Measurements from ENCODE around the gene CIROP.
A peak's percentile ranks its signal among the peaks of the same experiment; 100 is the strongest.

CIROP gene

DNA sequence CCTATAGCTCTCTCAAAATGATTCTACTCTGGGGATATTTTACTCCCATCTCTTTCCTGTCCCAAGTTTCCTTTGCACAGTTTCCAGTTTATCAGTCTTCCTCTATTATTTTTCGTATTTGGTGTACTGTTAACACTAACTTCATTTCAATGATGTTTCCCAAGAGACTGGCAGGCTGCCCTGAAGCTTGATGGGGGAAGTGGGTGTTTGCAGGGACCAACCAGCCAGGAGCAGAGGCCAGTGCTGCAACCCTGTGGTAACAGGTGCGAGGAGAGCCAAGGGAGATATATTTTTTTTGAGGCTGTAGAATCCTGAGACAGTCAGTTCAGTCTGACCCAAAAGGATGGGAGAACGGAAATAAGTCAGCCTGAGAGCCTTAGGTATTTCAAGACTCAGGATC, 26.1 kb upstream of the CIROP start:
- DNase-seq (ENCODE audit: low read depth in 1 of 2, low spot score in 1 of 2): no peak

DNA sequence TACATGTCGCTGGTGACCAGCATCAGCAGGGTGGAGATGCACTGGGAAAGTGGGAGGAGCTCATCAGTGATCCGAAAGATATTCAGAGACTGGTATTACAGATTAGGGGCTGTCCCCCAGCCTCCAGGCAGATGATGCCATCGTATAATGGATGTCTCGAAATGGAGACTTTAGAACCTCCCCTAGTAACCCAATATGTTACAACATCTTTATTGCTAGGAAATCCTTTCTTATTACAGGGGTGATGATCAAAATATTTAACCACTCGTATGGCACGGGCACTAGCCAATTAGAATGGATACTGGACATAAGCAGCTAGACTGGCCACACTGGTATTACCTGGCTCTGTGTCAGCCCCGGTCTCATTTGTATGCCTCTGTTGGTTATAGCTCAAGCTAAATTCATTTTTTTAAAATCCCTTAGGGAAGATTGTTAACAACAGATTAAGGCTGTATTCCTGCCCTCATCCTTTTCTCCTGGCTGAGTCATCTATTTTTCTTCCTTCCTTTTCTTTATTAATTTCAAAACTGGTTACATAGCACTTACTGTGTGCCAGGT, 25.0 kb upstream of the CIROP start:
- DNase-seq (ENCODE audit: low read depth in 1 of 2, low spot score in 1 of 2): no peak

DNA sequence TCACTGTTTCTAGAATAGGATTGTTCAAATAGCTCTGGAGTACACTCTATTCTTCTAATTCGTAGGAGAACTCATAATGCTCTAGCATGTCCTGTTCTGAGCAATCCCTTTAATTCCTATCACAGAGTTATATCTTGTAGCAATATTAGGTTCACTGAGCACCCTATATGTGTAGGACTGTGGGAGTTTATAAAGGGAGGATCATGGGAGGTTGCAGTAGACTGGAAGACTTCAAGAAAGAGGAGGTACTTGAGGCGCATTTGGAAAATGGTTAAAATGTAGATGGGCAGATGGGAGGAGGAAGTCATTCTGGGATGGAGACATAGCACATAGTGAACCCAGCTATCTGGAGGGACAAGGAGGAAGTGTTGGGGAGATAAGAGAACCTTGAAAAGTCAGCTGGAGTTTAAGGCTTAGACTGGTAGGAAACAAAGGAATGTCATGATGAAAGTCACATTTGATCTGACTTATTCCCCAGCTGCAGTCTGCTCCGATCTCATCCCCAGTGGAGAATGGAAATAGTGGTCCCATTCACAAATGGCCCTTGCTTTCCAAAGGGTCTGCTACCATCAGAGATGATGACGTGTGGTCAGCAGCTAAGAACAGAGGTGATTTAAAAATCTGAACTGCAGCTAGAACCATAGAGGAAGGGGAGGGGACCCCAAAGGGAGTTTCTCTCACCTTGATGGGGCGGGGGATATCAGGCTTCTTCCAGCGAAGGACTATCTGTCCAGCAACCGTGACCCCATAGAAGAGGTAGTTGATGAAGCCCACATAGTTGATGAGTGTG, 24.4 kb upstream of the CIROP start:
- DNase-seq (ENCODE audit: low read depth in 1 of 2, low spot score in 1 of 2): no peak

DNA sequence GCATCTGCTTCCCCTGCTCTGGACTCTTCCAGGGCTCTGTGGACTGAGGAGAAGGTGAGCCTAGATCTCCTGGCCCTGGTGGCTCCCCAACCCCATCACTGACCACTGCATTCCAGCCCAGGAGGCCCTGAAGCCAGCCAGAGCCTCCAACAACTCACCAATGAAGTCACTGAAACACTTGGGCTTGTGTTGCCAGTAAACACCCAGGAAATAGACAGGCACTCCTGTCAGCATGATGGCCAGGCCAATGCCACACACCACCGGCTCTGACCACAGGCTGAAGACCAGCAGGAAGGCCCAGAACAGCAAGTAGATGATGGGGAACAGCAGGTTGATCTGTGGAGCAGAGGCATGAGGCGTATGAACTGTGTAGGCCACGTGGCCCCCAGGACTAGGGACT, 23.1 kb upstream of the CIROP start:
- DNase-seq (ENCODE audit: low read depth in 1 of 2, low spot score in 1 of 2): no peak

DNA sequence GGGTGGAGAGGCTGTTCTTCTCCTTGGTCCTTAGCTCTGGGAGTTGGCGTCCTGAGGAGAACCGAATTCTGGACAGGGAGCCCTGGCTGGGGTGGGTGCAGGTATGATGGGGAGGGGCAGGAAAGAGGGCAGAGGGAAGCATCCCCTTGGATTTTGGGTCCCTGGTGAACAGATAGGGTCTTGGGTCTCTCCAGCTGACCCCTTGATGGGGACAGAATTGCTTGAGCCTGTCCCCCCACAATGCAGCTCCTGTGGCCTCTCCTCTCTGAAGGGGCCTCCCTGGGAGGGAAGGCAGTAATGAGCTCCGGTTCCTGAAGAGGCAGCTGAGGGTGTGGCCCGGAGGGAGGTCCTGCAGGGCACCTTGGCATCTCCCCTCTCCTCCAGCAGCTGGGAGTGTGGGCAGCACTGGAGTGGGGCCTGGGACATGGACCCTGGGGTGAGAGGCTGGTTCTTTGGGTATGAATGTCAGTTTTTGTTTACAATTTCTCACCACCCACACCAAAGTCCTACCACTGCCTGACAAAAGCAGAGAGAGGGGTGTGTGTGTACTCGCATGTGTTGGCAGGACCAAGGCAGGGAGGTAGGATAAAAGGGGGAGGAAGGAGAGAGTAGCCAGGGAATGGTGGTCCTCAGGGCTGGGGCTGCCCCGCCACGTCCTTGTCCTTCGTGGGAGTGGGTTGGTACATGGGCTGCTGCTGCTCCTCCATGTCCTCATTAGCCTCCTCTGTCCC, 21.9 kb upstream of the CIROP start:
- no peak for DNase-seq (ENCODE audit: low read depth in 1 of 2, low spot score in 1 of 2)

DNA sequence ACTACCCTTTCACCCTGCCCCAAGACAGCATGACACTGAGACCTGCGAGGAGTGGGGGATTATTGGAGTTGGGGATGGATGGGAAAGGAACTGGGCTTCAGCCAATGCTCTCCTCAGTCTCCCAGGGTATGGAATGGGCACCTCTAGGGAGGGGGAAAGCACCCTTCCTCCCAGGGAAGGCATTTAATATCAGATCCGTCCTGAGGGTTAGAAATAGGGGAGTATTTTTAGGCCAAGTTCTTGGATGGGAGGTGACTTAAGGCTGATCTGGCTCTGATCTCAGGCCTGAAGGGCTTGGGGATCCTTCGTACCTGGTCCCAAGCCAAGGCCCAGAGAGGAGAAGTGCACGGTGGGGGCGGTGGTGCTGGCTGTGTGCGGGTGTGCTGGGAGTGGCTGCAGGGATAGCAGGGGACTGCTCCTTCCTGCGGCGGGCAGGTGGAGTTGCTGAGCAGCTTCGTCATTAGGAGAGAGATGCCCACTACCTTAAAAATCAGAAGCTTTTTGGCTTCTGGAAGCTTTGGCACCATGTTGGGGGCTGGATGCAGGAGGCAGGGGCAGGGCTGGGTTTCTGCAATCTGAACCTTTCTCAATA, 21.2 kb upstream of the CIROP start:
- DNase-seq (ENCODE audit: low read depth in 1 of 2, low spot score in 1 of 2): no peak

DNA sequence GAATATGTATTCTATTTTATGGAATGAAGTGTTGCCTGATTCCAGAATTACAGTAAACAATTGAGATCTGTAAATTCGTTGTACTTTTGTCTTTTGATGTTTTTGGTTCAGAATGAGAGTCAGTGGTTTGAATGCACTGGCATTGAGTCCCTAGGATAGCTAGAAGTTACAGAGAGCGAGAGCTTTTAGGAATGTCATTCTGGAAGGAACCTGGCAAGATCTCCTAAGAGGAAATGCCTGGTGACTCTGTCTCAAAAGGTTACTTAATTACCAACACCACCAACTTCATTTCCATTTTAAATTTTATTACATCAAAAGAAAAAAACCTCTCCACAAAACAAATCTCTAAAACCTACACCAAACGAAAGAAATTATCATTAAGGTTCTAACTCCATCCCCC, 20.2 kb upstream of the CIROP start:
- DNase-seq (ENCODE audit: low read depth in 1 of 2, low spot score in 1 of 2): no peak

DNA sequence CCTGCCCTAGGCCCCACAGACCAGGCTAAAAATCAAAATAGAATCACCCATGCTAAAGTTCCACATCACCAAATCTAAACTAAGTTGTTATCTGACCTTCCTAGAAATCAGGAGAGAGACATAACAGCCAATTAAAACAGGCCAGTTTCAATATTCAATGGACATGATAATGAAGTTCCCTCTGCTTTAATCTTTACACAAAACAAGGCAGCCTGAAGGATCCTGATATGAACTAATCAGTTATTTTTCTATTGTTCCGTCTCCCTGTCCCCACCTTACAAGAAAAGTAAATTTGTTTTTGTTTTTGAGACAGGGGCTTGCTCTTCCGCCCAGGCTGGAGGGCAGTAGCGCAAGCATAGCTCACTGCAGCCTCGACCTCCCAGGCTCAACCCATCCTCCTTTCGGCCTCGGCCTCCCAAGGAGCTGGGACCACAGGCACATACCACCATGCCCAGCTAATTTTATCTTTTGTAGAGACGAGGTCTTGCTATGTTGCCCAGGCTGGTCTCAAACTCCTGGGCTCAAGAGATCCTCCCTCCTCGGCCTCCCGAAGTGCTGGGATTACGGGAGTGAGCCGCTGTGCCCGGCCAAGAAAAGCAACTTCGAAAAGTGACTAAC, 19.7 kb upstream of the CIROP start:
- DNase-seq (ENCODE audit: low read depth in 1 of 2, low spot score in 1 of 2): no peak

DNA sequence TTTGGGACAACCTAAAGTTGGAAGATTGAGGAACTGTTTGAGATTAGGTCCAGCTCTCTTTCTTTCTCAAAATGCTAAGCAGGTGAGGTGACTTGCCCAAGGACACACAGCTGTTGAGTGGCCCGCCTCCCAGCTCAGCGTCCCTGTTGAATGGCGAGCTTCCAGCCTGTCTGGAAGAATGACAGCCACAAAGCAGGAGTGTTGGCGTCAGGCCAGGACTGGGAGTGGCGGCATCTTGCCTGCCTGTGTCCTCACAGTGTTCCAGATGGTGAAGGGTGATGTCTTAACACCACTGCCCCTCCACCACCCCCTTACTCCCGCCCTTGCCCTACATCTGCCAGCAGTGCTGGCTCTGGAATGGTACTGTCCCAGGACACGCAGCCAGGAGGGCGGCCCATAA, 18.6 kb upstream of the CIROP start:
- DNase-seq (ENCODE audit: low read depth in 1 of 2, low spot score in 1 of 2): no peak

DNA sequence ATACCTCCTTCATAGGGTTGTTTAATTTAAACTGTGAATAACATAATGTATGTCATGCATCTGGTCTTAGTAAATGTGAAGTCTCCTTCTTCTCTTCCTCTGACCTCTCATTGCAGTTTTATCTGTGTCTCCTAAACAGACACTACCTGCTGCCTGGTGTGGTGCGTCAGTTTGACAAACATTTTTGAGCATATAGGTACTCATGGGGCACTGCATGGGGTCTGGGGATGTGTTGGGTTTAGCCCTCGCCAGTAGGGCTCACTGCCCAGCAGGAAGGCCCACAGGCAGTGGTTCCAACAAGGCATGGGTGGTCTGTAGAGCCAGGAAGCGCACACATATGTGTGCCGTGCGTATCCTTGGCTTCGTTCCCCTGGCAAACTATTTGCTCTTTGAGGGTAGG, 17.3 kb upstream of the CIROP start:
- DNase-seq (ENCODE audit: low read depth in 1 of 2, low spot score in 1 of 2): no peak

DNA sequence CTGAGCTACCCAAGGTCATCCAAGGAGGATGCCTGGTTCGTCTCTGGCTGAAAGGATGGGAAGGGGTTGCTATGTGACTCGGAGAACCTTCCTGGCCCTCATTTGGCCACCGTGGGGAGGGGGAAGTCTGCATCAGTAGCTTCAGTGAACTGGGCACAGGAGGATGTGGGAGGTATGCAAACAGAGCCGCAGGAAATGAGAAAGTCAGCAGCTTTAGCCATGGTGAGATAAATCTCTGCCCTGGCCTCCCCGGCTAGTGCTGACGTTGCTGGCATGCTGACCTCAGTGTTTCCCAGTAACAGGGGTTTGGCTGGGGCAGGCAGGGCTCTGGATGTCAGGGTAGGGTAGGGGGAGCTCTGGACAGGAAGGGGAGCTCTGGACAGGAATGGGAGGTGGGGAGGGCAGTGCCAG, 16.6 kb upstream of the CIROP start:
- no peak for DNase-seq (ENCODE audit: low read depth in 1 of 2, low spot score in 1 of 2)

DNA sequence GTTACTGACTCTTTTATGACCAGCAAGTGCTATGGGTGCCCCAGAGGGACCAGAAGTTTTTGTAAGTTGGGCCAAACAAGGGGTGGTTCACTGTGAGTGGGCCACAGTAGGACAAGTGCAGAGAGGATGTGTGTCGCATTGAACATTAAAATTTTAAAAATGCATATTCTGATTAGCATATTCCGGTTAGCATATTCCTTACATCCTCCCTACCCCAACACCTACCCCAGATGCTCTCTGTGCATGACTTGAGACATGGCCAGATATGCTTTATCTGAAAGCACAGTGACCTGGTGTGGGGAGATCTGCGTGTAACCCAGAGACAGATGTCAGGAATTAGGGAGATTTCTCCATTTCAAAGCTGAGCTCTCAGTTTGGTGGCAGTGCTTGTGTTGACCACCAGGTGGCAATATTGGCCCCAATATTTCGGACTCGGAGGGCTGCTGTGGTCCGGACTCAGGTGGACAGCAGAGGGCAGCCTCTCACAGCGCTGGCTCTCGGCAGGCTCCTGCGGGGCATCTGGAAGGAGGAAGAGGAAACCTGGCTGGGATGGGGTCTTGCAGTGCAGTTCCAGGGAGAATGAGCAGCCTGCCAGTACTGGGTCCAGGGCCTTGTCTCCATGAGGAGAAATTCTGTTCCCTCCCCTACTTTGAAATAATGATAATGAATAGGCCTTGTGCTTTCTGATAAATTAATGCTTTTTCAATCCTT, 15.9 kb upstream of the CIROP start:
- peak; percentile 57 to 73 for DNase-seq (ENCODE audit: low read depth in 1 of 2, low spot score in 1 of 2)

DNA sequence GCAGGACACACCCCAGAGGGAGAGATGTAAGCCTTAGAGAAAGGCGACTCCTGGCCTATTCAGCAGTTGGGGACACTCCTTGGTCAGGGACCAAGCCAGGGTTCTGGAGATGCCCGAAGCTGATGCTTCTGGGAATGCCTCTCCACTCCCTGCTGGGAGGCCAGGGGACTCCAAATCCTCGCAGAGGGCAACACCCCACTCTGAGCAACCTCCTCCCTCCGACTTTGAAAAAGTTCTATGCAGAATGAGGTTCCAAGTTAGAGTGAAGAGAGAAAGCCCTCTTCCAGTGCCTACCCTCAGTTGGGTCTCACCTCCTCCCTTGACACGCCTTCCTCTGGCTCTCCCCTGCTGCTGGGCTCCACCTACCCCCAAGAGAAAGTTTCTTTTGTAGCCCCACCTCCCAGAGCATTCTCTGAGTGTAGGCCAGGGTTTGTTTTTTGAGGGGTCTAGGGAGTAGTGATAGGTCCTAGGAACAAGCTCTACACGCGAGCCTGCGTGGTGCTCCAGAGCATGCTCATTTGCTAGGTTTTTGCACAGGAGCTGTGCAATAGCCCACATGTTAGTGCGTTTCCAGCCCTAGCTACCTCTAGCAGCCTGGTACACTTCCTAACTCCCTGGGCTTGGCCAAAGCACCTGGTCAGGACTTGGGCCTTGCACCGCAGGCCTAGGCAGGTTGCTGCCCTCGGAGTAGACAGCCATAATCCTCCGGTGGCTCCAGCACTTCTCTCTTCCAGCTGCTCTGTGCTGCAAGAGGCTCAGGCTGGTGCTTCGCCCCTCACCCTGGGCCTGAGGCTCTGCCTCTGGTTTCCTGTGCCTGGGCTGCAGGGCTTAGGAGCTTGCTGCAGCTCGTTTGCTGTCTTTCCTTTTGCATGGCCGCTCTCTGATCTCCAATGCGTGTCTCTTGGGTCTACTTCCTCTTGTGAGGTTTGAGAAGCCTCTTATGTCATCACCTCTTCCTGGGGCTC, 14.9 kb upstream of the CIROP start:
- peak; percentile 11 to 14 for DNase-seq (ENCODE audit: low read depth in 1 of 2, low spot score in 1 of 2)

DNA sequence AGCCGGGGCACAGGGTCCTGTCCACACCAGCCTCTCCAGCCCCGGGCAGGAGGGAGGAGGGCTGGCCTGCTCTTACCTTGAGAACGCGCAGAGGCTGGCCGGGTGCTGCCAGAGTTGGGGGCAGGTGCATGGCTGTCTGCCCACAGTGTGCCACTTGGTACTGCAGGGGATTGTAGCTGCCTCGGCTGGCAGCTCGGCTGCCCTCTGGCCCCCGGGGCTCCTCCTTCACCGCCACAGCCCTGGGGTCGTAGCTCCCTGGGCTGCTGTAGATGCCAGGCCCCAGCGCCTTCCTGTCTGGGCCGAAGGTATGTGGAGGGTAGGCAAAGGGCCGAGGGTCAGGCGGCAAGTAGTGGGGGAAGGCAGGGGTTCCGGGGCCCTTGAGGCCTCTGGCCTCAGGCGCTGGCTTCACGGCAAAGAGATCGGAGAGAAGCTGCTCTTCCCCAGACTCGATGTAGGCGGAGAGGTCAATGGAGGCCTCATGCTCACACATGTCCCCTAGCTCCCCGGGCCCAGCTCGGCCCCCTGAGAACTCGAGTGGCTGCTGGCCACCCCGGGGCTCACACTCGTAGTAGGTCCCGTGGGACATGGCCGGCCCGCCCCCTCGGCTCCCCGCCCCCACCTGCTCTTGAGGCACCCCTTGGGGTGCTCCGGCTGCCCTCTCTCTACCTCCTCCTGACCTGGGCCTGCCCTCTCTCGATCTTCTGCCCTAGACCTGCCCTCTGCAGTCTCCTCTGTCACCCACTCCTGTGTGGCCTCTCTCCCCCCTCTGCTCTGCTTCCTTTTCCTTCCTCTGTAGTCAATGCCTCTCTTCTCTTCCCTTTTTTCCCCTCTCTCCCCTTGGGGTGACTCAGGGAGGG, 13.9 kb upstream of the CIROP start, which contains the start of gene CEBPE:
CEBPE (minus strand) TSS at position 750 of the 857 bp plus-strand sequence; CDS start at position 586, 164 bp downstream.
- DNase-seq (ENCODE audit: low read depth in 1 of 2, low spot score in 1 of 2): no peak

DNA sequence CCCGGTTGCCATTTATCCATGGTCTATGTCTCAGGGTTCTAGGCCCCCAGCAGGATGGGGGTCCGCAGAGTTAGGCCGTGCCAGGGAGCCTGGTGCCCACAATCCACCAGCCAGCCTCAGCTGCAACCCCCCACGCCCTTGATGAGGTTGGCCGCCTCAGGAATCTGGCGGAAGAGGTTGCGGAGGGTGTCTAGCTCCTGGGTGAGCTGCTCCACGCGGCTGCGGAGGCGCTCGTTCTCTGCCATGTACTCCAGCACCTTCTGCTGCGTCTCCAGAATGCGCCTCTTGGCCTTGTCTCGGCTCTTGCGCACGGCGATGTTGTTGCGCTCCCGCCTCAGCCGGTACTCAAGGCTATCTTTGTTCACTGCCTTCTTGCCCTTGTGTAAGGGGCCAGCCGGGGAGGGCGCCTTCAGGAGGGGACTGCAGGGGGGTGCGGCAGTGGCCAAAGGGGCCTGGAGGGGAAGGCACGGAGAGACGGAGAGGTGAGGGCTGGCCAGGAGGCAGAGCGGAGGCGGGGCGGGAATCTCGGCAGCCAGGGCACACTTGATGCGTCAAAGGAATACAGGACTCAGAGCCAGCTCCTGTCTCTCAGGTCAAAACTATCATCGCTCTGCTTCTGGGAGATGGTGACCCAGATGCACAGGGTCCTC, 12.7 kb upstream of the CIROP start:
- no peak for DNase-seq (ENCODE audit: low read depth in 1 of 2, low spot score in 1 of 2)

DNA sequence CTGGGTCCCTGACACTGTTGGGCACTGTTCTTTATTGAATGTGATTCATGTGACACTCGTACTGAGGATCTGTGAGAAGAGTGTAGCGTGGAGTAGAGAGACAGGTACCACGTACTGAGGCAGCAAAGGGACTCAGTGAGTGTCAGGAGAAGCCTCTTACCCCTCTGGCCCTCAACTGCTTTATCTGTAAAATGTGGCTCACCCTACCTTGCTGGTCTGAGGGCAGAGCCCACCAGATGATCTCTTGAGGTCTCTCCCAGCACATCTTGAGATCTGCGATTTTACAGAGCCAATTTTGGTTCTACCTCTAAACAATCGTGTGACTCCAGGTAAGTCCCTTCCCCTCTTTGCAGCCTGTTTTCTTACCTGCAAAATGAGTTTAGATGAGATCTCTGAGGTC, 11.1 kb upstream of the CIROP start:
- DNase-seq (ENCODE audit: low read depth in 1 of 2, low spot score in 1 of 2): no peak

DNA sequence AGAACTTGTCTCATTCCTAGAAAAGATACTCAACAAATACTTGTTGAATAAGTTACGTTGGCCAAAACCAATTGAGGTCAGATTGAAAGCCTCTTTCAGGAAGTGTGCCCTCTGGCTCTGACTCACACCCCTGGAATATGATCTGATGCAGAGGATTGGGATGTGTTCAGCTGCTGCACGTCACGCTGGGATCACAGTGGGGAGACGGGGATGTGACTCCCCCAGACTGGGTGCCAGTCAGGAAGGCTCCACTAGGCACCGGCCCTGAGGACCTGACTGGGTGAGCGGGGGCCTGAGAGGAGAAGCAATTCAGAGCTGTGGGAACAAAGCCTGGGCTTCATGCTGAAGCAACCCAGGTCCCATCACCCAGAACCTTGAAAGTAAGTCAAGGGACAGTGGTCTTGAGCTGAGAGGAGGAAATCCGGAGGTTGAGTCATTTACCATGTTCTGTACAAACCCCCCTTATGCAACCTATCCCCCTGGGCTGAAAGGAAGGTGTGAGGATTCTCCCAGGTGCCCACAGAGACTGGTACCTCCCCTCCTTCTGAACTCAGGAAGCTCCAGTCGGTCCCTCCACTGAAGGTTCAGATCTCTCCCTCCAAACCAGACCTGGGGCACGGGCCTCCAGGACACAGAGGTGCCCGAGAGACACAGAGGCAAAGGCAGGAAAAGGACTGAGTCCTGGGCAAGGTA, 10.4 kb upstream of the CIROP start:
- DNase-seq (ENCODE audit: low read depth in 1 of 2, low spot score in 1 of 2): no peak

DNA sequence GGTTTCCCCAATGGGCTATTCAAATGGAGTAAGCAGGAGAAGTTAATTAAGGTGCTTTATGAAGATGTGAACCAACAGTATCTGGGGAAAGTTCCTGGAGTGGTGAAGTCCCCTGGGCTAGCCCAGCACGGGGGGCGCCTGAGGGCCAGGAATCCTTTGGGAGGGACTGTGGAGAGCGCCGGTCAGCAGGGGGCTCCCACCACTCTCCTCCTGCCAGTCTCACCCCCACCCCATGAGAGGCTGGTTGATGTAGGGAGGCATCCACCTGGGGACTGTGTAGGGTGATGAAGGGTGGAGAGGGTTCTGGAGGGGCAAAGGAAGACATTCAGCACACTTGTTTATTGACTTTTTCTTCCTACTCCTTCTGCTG, 9.9 kb upstream of the CIROP start:
- DNase-seq (ENCODE audit: low read depth in 1 of 2, low spot score in 1 of 2): no peak

All from activated CD4-positive, alpha-beta T cell treated with anti-CD3 and anti-CD28 coated beads, Interleukin-2, amount 50 U/mL, for 24 hours (primary cell).